ENCODE data around the gene DSEL. TPM values are rescaled to one million over a fixed set of nuclear protein-coding genes. Genes with fewer than 3 reads are reported as not detected.

Gene DSEL
- total RNA-seq, 1 donor from 2014 or later = 105 TPM

GRCh38 chr18:67484458-67484857 is 32.1 kb downstream of the DSEL start:
- Mint-ChIP-seq H3K9me3 (ENCODE audit: unreplicated experiment) (no peaks in the 10 kb centered on the region), H3K27ac (ENCODE audit: unreplicated experiment) (no peak overlapping the region), H3K4me1 (ENCODE audit: unreplicated experiment) (peaks cover 17% of the 10 kb centered on the region), H3K4me3 (ENCODE audit: unreplicated experiment) (no peak overlapping the region), H3K27me3 (ENCODE audit: unreplicated experiment) (no peaks in the 10 kb centered on the region), H3K36me3 (ENCODE audit: unreplicated experiment) (peaks cover 7% of the 10 kb centered on the region)
- no peak for DNase-seq (ENCODE audit: extremely low spot score, unreplicated experiment)
- TF ChIP-seq CTCF (IDR thresholded peaks at IDR 0.05) = no peak

- Mint-ChIP-seq H3K9me3 (ENCODE audit: unreplicated experiment) (no peaks in the 10 kb centered on the region), H3K4me3 (ENCODE audit: unreplicated experiment) (no peak overlapping the region), H3K36me3 (ENCODE audit: unreplicated experiment) (peaks cover 7% of the 10 kb centered on the region), H3K27ac (ENCODE audit: unreplicated experiment) (no peak overlapping the region), H3K27me3 (ENCODE audit: unreplicated experiment) (no peaks in the 10 kb centered on the region), H3K4me1 (ENCODE audit: unreplicated experiment) (peaks cover 17% of the 10 kb centered on the region)
- DNase-seq (ENCODE audit: extremely low spot score, unreplicated experiment) = no peak
- no peak for TF ChIP-seq CTCF (IDR thresholded peaks at IDR 0.05)
Measured at GRCh38 chr18:67483952-67484351, 32.6 kb downstream of the DSEL start.

GRCh38 chr18:67483237-67483636 is 33.3 kb downstream of the DSEL start:
- no peaks in the 10 kb centered on the region for H3K9me3 Mint-ChIP-seq (ENCODE audit: unreplicated experiment)
- peak overlapping the region; percentile 56 for H3K27ac Mint-ChIP-seq (ENCODE audit: unreplicated experiment)
- H3K36me3 Mint-ChIP-seq (ENCODE audit: unreplicated experiment) = peaks cover 2% of the 10 kb centered on the region
- peaks cover 19% of the 10 kb centered on the region for H3K4me1 Mint-ChIP-seq (ENCODE audit: unreplicated experiment)
- no peak overlapping the region for H3K4me3 Mint-ChIP-seq (ENCODE audit: unreplicated experiment)
- DNase-seq (ENCODE audit: extremely low spot score, unreplicated experiment) = no peak
- TF ChIP-seq CTCF (IDR thresholded peaks at IDR 0.05) = no peak
- H3K27me3 Mint-ChIP-seq (ENCODE audit: unreplicated experiment) = no peaks in the 10 kb centered on the region

- Mint-ChIP-seq H3K27ac (ENCODE audit: unreplicated experiment) (no peak overlapping the region), H3K27me3 (ENCODE audit: unreplicated experiment) (no peaks in the 10 kb centered on the region), H3K9me3 (ENCODE audit: unreplicated experiment) (no peaks in the 10 kb centered on the region), H3K4me3 (ENCODE audit: unreplicated experiment) (no peak overlapping the region), H3K4me1 (ENCODE audit: unreplicated experiment) (peaks cover 32% of the 10 kb centered on the region), H3K36me3 (ENCODE audit: unreplicated experiment) (no peaks in the 10 kb centered on the region)
- no peak for DNase-seq (ENCODE audit: extremely low spot score, unreplicated experiment)
- no peak for TF ChIP-seq CTCF (IDR thresholded peaks at IDR 0.05)
Measured at GRCh38 chr18:67478249-67478648, 38.3 kb downstream of the DSEL start.

- no peak overlapping the region for H3K4me3 Mint-ChIP-seq (ENCODE audit: unreplicated experiment)
- H3K9me3 Mint-ChIP-seq (ENCODE audit: unreplicated experiment) = no peaks in the 10 kb centered on the region
- DNase-seq (ENCODE audit: extremely low spot score, unreplicated experiment) = no peak
- no peak overlapping the region for H3K27ac Mint-ChIP-seq (ENCODE audit: unreplicated experiment)
- no peak for TF ChIP-seq CTCF (IDR thresholded peaks at IDR 0.05)
- H3K27me3 Mint-ChIP-seq (ENCODE audit: unreplicated experiment) = no peaks in the 10 kb centered on the region
- no peaks in the 10 kb centered on the region for H3K36me3 Mint-ChIP-seq (ENCODE audit: unreplicated experiment)
- peaks cover 25% of the 10 kb centered on the region for H3K4me1 Mint-ChIP-seq (ENCODE audit: unreplicated experiment)
Measured at GRCh38 chr18:67477522-67477921, 39.0 kb downstream of the DSEL start.

Measured in osteocyte (in vitro differentiated cells).